Retina (tissue), 1 donor: ENCODE measurements around the gene EXPH5.

ENCODE experiments used
- DNase-seq: peaks from one replicate; pipeline ENCODE4 v3.0.0-alpha.2; 2016

Gene EXPH5

DNA sequence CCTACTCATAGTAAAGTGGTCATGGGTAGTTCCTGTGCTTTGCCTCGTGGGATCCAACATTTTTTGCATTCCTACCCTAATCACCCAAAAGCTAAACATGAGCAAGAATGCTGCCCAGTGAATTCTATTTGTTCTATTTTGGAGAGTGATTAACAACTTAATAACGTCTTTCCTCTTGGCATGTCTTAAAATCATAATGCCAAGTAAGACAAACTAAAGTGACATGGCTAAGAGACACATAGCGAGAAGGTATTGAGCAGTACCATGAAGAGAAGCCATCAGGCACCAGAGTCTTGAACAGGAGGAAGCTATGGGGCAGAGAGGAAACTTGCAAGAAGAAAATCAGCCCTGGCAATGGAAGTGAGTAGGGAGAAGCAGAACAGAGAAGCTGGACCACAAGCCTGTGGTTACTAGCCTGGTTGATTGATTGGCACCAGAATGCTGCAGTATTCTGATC lies 32.0 kb downstream of the EXPH5 start:
- no peak for DNase-seq

DNA sequence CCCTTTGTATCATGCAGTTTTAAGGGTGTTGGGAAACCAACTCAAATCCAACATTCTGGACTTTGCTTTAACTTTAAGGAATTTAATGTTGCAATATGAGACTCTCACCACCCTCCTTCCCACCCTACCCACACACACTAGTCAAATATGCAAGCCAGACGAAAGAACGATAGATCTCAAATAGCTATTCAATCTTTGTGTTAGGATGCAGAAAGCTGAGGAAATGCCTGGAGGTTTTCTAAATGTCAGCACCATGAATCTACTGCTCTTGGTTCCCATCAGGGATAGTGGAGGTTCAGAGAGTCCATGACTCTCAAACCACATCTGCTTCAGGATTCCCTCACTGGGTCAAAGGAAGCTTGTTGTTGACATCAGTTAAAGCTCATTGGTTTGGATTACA lies 33.7 kb downstream of the EXPH5 start:
- no peak for DNase-seq

DNA sequence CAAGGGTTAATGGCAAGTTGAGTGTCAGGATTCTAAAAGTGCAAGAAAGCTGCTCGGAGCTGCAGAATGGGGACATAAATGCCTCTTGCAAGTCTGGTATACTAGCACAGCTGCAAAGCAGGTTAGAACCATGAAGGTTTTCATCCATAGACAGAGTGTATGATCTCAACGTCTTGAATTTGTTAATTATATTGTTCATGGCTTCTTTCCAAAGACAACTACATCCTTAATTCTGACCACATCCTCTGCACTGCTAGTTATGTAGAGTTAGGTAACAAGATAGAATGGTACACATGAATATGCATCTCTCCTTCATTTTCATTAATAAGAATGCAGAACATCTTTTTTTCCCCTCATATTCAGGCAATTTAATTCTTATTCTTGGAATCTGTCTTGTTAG lies 34.2 kb downstream of the EXPH5 start:
- no peak for DNase-seq

DNA sequence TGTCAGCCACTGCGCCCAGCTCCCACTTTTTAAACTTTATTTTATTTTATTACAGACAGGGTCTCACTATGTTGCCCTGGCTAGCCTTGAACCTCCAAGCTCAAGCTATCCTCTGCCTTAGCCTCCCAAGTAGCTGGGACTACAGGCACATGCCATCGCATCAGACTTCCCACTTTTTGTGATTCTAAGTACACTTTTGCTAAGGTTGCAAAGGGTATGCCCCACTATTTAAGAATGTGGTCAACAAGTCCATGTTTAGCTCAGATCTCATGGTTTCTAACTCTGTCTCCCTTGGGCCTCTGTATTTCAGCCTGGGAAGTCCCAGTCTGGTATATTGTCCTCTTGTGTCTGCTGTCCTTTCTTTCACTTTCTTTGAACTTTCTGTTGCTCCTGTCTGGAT lies 35.3 kb downstream of the EXPH5 start:
- DNase-seq, result no peak

DNA sequence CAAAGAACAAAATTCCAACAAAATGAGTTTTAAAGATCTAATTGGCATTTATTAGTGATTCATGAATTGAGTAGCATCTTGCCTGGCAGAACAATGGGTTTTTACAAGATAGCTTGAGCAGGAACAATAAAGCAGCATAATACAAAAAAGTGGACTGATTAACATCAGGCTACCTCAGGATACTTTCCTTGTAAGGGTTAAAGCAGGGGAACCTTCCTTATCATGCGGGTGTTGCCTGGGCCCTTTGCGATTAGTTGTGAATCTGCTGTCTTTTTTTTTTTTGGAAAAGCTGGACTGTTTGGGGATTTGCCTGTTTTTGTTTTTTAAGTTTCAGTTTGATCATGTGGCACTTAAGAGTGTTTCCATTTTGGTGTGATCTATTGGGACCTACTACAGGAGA lies 37.5 kb downstream of the EXPH5 start:
- no peak for DNase-seq

DNA sequence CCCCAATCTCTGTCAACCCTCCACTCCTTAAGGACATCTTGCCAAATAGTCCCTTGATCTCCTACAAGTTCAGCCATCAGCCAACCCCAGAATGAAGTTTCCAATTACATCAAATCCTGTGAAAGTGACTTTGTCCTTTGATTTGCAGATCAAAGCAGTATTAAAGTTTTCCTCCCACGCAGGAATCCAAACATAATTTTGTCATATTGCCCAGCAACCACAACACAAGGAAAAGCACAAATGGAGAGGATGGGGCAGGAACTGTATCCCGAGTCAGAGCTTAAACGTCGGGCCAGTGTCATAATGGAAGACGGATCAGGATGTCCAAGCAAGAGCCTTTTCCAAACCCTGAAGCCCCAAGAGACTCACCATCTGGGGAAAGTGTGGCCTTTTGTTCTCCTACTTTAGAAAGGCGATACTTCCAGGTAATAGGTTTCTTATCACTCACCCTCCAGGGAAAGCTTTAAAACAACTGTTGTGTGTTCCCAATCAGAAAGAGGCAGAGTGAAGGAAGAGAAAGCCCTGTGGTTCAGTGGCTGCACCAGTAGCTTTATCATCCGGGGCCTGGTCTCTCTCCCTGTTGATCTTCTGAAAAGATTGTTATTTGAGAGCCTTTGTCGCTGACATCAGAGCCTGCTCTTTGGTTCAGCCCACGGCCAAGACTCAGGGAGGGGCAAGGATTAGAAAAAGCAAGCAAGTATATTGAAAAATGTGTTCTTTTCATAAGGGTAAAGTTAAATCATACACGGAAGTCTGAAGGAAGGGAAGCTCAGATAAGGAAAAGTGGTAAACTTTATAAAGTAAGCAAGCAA lies 41.7 kb downstream of the EXPH5 start:
- DNase-seq, result no peak

DNA sequence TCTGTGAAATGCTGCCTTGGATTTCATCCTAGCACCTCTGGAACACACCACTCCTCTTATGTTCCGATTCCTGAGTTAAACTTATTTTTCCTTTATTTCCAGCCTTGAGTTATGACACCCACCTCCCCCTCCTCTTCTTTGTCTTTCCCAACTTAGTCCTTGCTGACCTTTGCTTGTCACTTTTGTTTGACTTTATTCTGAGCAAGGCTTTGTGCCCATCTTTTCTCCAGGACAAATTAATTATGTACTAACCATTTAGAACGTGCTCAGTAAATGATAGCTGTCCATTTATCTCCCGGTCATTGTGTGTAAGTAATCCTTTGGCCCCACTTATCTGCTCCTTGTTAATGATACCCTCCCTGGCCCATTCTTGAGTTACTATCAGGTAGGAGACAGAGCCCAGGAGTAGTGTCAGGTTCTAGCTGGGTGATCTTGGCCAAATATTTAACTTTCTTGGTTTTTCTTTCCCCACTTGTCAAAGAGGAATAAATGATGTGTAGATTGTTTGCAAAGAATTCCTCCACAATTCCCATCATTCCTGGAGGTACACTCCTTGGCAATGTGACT lies 44.2 kb downstream of the EXPH5 start:
- DNase-seq, result no peak

DNA sequence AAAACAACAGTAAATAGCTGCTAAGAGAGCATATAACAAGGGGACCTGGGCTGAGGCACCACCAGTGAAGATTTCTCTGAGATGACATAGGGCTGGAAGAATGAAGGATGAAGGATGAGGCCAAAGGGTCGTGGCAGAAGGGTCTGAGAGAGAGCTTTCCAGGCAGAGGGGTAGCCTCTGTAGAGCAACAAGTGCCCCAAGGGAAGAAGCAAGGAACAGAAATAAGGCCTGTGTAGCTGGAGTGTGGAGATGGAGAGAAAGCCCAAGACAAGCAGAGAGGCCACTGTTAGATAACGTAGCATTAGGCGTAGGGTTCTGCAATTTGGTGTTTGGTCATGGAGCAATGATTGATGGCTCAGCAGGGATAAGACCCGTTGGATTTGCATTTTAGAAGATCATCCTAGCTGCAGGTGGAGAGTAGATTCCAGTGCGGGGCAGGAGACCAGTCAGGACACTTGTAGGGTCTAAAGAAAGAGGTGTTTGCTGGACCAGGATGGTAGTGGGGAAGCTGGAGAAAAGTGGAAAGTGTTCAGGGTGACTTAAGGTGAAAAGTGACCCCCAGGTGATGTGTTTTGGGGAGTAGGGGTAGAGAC lies 47.6 kb downstream of the EXPH5 start:
- DNase-seq, result no peak

DNA sequence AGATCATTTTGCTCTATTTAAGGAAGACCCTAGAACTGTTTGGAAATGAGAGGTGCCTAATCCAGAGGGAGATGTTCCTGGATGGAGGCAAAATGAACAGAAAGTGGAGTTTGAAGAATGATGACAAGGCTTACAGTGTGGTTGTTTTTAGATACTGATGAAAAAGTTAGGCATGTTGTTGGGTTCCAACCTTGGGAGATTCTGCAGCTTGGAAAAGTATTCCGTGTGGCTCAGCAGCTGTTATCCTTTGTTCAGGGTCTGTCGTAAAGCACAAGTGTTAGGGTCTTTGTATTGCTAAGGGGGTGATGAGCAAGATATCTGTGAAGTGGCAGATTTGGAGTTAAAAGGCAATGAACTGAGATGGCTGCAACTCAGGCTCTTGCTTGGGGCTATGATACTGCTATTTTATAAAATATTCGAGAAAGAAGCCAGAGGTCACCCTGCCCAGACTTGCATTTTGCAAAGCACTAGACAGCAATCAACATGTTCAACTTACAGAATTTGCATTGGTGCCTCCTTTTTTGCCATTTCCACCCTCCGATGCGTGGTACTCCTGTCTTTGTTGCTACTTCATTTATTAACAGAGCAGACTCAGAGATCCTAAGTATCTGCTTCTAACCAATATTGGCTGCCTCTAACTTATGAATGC lies 50.1 kb downstream of the EXPH5 start:
- DNase-seq, result no peak

DNA sequence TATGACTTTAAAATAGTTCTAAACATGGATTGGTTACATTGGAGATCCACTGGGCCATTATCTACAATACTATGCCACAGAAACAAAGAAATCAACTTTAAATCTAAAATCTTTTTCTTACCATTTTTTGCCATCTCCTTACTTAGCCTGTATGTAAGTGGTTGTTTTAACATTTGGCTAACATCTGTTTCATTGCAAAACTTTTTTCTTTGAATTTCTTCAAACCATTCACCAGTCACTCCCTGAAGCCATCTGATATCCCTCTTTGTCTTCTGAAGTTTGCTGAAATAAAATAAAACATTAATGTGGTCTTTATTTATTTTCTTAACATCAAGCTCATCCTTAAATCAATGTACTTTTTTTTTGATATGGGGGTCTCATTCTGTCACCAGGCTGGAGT lies 52.0 kb downstream of the EXPH5 start:
- DNase-seq, result no peak

DNA sequence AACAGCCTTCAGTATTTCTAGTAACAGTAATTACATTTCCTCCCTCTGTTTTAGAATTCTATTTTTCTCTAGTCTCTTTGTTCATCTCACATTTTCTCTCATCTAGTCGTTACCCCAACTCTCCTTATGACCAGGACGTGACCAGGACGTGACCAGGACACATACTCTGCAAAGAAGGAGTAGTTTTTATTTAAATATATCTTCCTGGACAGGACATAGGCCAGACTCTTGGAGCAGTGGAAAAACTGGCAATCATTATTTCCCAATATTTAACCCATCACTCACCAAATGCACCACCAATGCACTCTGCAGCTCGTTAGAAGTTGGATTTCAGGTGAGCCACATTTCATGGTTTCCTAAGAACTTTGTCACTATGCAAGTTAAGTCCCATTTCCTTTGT lies 55.1 kb downstream of the EXPH5 start:
- DNase-seq, result no peak

DNA sequence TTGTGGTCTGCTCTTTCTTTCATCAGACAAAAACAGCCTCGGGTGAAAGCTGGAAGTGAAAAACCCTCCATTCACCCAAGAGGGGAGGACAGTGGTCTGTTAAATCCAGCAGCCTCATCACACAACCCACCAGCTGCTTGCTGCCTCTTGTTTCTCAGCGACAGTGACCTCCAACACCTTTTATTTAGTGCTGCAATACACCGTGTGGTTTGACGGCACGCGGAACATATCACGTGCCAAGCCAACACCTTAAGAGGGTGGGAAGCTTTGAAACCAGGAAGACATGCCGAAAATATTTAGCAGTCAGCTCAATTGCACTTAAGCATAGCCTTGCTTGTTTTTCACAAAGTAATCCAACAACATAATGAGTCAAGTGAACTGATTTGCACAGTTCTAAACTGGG lies 55.5 kb downstream of the EXPH5 start:
- no peak for DNase-seq

DNA sequence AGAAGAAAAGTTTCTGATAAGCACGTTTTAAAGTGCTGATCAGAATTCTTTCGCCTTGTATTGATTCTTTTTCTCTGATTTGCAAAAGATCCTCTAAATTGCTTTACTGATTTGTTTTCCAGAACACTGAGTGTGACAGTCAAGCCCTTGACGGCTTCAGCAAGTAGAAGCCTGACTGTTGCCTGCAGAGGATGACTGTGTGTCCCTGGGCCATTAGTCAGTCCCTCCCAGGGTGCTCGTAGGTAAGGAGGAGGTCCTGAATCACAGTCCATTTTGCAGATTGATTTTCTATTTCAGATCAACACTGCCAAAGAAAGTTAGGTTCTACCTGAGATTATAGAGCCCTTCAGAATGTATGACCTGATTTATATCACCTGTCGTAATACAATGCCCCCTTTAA lies 56.8 kb downstream of the EXPH5 start:
- no peak for DNase-seq

DNA sequence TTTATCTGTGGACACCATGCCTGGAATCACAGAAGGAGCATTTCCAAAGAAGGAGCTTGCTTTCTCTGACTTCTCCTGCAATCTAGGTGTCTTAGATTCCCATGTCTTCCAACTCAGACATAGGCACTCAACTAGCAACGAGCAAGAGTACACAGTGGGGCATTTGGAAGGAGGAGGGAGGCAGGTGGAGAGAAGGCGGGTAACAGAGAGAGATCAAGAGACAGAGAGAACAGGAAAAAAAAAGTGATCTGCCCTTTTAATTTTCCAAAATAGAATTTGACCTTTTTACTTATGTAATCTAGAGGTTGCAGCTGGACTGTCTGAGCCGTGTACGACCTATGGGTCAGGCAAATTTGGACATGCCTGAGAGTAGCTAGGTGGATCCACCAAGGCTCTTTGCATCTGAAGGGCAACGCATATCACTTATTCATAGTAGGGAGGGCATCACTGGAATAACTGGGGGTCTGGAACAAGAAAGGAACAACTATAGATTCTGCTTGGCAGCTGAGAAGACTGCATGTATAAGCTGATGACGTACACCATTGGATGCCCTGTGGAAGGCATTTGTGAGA lies 58.1 kb downstream of the EXPH5 start:
- DNase-seq, result no peak

DNA sequence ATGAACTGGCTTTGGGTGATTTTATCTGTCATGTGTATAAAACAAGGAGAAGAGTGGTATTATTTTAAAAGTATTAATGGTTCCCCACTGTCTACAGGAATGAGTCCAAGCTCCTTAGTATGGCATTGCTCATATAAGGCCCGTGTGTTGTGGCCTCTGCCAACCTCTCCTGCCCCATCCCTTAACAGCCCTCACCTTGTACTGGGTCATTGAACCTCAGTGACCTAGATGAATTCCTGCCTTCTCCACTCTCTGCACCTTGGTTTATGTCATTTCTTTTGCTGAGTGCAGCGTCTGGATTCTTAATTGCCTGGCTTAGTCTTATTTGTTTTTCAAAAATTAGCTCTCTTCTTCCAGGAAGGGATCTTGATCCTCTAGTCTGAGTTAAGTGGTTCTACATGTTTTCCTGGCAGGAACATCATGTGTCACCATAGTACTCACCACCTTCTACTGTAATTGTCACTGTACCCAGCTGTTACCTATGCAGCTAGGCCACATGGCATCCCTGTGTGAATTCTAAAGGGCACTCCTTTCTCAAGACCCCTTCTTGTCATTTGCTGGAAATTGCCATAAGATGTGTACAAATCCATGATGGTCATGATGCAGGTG lies 59.2 kb downstream of the EXPH5 start:
- DNase-seq, result no peak

DNA sequence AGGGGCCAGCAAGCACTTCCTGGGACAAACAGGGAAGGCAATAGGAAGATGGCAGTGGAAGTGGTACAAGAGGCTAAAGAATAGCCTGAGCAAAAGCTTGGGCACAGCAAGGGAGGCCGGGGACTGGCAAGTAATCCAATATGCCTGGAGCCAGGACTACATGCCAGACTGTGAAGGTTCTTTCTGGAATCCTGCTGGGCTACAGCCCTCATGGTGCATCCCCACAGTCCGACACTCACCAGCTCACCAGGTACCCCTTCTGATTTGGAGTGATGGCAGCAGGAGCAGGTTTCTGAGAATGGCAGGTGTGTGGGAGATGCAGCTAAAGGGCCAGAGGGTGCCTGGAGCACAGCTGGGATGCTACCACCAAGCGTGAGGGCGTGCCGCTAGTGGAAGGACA lies 63.1 kb downstream of the EXPH5 start:
- no peak for DNase-seq

DNA sequence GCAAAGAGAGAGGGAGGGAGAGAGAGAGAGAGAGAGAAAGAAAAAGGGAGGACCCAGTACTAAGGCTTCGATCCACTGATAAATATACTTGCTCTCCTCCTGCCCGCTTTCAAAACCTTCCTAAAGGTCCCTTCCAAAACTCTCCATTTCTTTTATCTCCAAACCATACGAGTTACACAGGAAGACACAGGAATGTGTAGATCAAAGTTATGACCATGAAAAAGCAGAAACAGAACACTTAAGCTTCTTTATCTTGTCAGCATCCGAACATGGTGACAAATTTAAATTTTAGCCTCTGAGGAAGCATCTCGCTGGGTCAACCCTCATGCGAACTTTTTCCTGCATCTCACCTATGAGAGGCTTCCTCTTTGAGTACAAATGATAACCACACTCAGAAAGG lies 66.2 kb downstream of the EXPH5 start:
- DNase-seq, result no peak

DNA sequence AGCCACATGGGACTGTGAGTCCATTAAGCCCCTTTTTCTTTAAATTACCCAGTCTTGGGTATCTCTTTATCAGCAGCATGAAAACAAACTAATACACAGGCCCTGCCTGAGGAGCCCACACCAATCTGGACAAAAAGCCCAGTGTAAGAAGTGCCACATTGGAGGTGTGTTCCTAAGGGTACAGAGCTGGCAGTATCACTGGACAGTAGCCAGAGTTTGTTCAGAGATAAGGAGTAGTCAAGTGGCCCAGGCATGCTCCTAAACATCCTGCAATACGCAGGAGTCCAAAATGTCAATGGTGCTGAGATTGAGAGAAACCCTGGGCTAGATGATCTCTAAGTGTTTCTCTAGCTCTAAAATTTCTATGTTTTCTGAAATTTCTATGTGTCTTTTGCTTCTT lies 68.4 kb downstream of the EXPH5 start:
- no peak for DNase-seq

DNA sequence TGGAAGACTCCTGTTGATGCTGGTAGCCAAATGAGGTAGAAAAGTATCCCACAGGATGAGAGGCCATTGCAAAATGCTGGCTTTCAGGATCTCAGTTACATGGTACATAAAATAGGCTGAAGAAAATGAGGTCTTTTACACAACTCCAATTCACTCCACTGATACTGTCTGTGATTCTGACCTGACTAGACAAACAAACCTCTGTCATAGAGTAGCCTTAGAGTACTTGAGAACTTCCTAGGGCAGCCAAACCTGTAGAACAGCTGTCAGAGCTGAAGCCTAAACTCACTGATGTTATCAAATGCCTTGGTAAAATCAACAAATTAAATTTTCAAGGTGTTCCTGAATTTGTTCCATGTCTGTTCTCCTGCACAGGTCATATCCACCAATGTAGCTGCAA lies 69.1 kb downstream of the EXPH5 start:
- no peak for DNase-seq

DNA sequence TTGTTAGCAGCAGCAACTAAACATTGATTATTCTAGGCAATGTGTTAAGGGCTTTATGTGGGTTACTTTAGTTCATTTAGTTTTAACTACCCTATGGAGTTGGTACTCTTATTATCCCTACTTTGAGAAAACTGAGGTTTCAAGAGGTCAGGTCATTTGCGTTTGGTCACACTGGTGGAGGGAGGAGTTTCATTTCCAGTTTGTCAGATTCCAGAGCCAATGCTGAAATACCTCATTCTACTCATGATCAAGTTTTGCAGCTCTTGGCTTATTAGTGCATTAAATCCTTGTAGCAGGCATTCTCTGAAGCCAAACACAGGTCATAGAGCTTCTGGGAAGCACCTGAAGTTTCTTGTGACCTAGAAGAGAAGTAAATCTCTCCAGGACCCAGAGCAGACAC lies 71.2 kb downstream of the EXPH5 start:
- DNase-seq, result no peak

DNA sequence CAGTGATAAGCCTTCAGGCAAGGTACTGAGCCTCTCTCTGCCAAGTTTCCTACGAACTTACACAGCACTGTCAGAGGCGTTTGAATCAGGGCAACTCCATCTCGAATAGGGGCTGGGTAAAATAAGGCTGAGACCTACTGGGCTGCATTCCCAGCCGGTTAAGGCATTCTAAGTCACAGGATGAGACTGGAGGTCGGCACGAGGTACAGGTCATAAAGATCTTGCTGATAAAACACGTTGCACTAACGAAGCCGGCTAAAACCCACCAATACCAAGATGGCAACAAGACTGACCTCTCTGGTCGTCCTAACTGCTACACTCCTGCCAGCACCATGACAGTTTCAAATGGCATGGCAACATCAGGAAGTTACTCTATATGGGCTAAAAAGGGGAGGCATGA lies 75.0 kb downstream of the EXPH5 start:
- no peak for DNase-seq

DNA sequence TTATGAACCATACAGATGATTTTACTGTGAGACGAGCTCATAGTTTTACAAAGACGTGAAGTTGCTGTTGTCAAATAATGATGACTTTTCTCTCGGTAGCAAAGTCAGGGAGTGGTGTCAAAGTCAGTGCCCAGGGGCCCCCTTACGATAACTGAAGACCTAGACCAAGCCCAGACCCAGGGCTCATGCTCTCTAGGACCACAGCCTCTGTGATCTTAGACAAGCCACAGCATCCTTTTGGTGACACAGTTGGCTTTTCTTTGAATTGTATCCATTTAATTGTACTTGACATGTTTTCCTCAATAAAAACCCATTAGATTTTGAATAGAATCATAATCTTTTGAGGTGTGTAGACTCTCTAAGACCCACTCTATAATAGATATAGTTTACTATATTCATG lies 77.4 kb downstream of the EXPH5 start:
- no peak for DNase-seq

DNA sequence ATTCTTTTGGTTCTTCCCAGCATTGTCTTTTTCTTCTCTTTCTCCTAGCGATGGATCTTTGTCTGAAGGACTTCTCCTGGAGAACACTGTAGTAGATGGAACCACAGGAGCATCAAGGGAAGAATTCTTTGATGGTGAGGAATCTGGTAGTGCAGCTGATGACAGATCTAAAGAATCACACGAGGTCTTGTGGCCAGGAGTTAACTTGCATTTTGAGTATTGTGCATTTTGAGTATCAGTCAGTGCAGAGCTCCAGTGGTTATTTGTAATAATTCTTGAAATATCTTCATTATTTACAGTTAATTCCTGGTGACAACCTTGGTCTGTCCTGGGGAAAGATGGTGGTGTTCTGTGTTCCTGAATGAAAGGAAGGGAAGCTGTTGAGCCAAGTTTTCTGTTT lies 80.9 kb downstream of the EXPH5 start:
- DNase-seq, result no peak
